ENCODE data around the gene PWP1.
A peak's percentile ranks its signal among the peaks of the same experiment; 100 is the strongest.

Gene PWP1

GRCh38 chr12:107735763-107736162 is 50.2 kb downstream of the PWP1 start:
- no peak for DNase-seq (ENCODE audit: low read depth in 2 of 2)

- DNase-seq (ENCODE audit: low read depth in 2 of 2), result no peak
Observed at GRCh38 chr12:107736914-107737313, 51.3 kb downstream of the PWP1 start.

- DNase-seq (ENCODE audit: low read depth in 2 of 2), result peak; percentile 67 to 70
Observed at GRCh38 chr12:107748472-107748871, 62.9 kb downstream of the PWP1 start.

- DNase-seq (ENCODE audit: low read depth in 2 of 2), result peak in 1 of 2 experiments; percentile 30
Observed at GRCh38 chr12:107749083-107749482, 63.5 kb downstream of the PWP1 start.

- peak; percentile 55 to 66 for DNase-seq (ENCODE audit: low read depth in 2 of 2)
Observed at GRCh38 chr12:107759410-107759809, 73.8 kb downstream of the PWP1 start.

GRCh38 chr12:107760207-107760808 is 74.7 kb downstream of the PWP1 start:
- DNase-seq (ENCODE audit: low read depth in 2 of 2), result no peak

GRCh38 chr12:107760809-107761501 is 75.4 kb downstream of the PWP1 start, which contains the start of gene PRDM4:
TSS of gene PRDM4 (minus strand) at chr12:107761137. CDS start at chr12:107760515, 622 bp downstream.
- peak; percentile 89 to 90 for DNase-seq (ENCODE audit: low read depth in 2 of 2)

GRCh38 chr12:107761502-107761904 is 75.9 kb downstream of the PWP1 start:
- no peak for DNase-seq (ENCODE audit: low read depth in 2 of 2)

Data from fibroblast of skin of left quadriceps (primary cell).